Posterior cingulate gyrus (tissue), 11 donors: ENCODE measurements around the gene GGNBP2.
A peak's percentile ranks its signal among the peaks of the same experiment; 100 is the strongest.

Source experiments
- DNase-seq, 10 donors: peaks; one replicate each; pipeline versions ENCODE4 v3.0.0 to v3.0.0-alpha.2; 2020 to 2021; ENCODE audit warnings: mixed read lengths in 3 of 10
- intact Hi-C: fragments of 100-400 bp; cut with DNase I; formaldehyde crosslinking; loops from one replicate; pipeline ENCODE4 v1.15.1; 2023

Gene GGNBP2

DNA sequence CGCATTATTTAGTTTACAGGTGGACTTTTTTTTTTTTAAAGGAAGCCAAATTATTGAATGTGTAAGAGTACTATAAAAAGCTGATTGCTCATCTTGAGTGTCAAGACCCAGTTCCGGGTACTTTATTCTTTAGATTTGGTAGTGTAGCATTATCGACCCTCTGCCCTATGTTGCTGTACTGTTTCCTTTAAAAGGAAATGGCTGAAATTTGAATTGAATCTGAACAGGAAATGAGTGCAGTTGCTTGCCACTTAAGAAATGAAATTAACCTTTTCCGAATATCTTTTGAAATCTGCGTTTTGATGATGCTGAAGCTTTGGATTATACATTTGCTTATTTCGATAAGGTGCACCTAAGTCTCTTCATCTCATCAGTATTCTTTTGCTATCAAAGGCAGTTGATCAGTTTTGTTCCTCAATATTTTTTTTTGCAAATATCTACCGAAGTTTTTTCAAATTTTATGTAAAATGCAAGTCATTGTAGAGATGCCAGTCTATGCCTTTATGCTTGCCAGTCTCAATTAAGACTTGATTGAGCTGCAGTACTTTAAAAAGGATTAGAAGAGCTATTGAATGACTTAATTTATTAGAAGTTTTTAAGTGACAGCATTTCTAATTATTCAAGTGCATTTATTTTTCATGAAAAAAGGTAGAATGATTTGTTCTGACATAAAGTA lies 1.8 kb downstream of the GGNBP2 start:
- DNase-seq, result no peak
- intact Hi-C loops, result loop anchor here (5.0 kb wide), 2 partner anchors 41 to 56 kb away; partner anchors contain the start of gene MRM1

DNA sequence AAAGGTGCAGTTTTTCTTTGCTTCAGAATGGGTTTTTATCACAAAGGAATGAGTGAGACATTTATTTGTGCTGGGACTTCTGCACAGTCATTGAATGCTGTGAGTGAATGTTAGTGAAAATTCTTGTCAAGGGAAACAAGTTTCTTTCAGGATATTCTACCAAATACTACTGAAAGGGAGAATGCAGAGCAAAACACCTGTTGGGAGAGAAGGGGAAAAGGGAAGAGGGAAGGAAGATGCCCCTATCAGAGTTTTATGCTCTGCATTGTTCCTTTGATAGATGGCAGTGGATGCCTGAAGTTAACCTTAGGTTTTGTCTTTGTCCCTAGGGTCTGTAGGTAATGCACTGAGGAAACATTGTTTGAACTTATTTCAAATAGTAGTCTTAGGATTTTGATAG lies 3.1 kb downstream of the GGNBP2 start:
- no peak for DNase-seq
- intact Hi-C loops, result loop anchor here (5.0 kb wide), 2 partner anchors 40 to 55 kb away; partner anchors contain the start of gene MRM1

DNA sequence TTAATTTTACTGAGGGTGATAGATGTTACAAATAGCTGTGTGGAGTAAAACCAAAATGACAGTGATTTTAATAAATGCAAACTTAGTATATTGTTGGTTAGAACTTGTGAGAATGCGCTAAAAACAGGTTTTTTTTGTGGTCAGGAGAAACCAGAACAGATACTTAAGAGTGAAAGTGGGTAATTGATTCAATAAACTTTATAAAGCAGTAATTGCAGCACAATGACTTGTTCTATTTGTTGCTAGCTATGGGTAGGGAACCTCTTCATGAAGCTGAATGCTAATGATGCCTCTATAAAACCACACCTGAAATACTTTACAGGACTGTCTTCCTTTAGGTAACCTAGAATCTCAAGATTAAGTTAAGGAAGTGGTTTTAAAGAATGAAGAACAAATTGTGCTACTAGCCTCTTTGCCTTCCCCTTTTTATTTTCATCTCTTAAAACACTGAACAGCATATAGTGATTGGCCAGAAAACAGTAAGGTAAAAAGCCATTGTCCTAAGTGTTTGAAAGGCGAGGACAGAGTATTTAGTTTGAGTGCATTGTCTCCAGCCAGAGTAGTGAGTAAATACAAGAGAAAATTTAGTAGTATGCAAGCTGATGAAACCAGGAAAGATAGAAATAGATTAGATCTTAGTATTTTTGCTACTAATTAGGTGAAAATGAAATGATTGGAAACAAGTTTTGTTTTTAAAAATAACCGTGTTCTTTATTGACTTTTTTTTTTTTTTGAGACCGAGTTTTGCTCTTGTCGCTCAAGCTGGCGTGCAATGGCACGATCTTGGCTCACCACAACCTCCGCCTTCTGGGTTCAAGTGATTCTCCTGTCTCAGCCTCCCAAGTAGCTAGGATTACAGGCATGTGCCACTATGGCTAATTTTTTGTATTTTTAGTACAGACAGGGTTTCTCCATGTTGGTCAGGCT lies 6.0 kb downstream of the GGNBP2 start:
- intact Hi-C loops, result no loop called here
- DNase-seq, result no peak

DNA sequence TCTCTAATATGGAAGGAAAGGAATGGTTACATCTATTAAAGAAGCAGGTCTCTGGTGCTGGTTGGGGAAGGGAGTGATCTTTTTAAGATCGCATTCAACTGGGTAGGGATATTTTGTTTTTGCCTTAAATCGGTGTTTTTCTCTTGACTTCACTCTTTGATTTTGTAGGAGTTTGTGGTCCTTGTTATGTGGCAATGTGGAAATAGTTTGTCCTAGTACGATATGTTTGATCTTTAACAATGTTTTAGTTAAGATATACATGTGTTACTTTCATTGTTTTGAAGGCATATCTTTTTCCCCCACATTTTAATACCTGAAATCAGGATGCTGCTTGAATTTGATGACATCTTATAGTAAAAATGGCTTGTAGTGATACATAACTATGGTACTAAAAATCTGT lies 8.7 kb downstream of the GGNBP2 start:
- no peak for DNase-seq
- intact Hi-C loops, result no loop called here

DNA sequence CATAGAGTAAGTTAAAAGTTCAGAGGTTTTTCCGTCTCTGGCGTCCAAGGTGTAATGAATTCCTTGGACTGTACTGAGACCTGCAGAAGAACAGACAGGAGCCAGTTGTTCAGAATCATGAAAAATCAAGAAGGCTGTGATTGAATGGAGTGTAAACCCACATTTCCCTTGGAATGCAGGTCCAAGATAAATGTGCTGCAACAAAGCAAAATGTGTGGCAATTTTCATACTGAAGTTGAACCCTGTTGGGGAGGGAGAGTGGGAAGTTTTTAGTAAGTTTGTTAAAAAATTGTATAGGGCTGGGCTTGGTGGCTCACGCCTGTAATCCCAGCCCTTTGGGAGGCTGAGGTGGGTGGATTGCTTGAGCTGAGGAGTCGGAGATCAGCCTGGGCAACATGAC lies 21.4 kb downstream of the GGNBP2 start:
- intact Hi-C loops, result no loop called here
- no peak for DNase-seq

DNA sequence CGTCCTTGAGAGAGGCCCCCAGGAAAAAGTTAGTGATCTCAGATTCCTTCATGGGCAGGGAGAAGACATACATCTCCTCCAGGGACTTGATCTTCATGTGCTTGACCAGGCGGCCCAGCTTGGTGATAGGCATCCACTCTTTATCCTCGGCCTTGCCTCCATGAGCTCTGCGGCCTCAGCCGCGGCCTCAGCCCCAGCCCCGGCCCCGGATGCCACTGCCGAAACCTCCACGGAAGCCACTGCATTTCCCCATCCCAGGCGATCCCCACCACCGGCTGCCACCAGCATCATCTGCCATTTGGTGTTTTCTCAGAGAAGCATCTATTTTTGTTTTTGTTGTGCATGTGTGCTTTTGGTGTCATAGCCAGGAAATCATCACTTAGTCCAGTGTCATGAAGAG lies 30.3 kb downstream of the GGNBP2 start:
- peak in 1 of 10 donors; percentile 83 for DNase-seq
- intact Hi-C loops, result no loop called here

DNA sequence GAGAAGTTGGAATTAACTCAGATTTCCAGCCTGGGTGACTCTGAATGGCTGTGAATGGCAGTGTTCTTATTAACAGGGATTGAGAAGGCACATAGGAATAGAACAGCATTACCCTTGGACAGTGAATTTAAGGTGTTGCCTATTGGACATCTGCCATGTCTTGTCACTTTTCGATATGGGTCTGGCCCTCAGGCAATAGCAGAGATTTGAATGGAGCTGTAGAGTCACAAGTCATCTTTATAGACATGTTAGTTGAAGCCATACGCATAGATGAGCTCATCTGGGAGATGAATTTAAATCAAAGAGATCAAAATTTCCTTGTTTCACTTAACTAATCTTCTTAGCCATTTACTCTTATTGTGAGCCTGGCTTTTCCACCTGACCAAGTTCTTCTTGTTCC lies 32.1 kb downstream of the GGNBP2 start:
- intact Hi-C loops, result no loop called here

DNA sequence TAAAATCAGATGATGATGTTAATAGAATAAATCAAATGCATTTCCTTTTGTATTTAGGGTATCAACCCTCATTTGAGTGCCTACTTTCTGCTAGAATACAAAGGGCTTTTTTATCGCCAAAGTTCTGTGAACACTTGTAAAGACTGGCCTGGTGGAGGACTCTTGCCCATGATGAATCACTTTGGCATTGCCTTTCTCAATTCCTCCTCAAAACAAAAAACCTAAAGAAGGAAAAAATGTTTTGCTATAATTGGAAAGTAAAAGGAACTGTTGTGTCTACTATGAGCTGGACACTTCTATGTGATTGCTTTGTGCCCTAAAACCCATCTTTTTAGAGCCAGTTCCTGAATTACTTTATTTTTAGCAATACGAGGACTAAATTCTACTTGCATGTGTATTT lies 34.0 kb downstream of the GGNBP2 start:
- intact Hi-C loops, result no loop called here
- DNase-seq, result no peak

More for the DNA sequence above, 32.1 kb downstream of the GGNBP2 start:
- DNase-seq, result no peak

DNA sequence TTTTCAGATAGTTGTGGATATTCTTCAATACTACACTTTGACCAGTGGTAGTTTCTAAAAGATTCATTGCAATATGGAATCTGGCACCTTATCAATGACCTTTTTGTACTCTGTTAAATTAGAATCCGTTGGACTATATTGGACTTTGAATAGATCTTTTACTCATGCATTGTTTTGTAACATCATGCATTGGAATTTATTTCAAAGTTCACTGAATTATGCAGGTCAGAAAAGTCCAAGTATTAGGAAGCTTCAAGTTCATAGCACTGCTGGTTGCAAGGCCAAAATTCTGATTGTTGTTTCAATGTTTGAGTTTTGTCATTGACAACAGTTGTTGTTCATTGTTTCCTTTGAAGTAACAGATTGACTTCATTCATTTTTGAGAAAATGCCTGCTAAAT lies 39.1 kb downstream of the GGNBP2 start:
- no peak for DNase-seq
- intact Hi-C loops, result no loop called here

DNA sequence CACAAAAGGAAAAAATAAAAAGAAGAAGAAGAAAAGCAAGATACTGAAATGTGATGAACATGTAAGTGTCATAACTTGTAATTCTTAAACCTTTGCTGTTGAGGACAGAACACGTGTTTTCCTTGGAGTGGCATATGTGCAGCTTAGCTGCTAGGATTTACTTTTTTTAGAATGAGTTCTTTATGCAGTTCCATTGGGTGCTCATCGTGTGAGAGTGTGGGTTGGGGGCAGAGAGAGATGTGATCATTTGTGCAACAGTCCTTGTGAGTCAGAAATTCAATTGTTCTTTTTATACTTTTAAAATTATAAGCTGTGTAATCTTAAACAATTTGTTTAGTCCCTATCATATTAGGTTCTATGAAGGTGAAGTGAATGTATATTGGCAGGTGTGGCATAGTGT lies 41.4 kb downstream of the GGNBP2 start:
- peak in 1 of 10 donors; percentile 35 for DNase-seq
- intact Hi-C loops, result loop anchor here (5.0 kb wide), 1 partner anchor 39 kb away; no protein-coding TSS in a partner anchor

DNA sequence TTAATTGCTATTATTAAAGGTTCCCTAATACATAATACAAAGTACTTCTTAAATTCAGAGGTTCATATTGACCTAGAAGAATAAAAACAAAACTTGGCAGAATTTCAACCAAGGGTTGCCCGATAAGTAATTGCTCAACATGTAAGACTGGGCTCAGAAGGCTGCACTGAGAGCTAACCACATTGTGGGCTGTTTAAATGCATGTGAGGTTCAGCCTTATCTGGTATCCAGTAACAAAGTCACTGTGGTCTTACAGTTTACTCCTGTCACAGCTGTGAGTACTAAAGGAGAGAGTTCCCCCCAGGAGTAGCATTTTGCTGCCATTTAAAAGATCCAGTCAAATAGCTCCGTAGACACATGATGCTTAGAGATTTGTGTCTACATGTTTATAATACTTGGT lies 45.4 kb downstream of the GGNBP2 start:
- intact Hi-C loops, result no loop called here
- no peak for DNase-seq

DNA sequence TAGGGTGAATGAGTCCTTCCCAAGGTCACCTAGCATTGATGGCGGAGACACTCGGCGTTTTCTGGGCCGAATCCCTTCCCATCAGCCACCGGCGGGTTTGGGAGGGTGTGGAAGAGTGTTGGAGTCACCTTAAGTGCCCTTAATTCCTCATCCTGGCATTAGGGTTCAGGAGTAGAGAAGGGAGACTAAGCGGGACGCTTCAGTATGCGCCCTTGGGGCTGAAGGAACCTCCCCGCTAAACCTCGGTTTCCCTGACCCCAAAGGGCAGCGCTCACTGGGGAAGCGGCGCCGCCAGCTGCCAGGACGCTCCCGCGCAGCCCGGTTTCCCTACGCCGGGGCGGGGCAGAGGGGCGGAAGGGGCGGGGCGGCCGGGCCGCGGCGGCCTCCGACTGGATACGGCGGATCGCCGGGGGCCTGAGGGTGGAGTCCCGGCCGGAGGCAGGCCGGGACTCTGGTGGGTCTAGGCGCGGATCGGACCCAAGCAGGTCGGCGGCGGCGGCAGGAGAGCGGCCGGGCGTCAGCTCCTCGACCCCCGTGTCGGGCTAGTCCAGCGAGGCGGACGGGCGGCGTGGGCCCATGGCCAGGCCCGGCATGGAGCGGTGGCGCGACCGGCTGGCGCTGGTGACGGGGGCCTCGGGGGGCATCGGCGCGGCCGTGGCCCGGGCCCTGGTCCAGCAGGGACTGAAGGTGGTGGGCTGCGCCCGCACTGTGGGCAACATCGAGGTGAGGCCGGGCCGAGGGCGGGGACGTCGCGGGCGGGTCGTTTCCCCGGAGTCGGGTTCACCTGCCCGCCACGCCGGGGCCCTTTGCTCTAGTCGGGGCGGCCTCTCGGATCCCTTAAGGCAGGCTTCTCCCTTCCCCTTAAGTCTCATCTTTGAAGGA lies 47.0 kb downstream of the GGNBP2 start, which contains the start of gene DHRS11:
Gene DHRS11, plus strand, starts transcription at position 446 of the 882 bp plus-strand sequence. Its CDS starts 131 bp downstream, at position 577.
- peak; percentile 73 to 98 (median 87) for DNase-seq
- intact Hi-C loops, result no loop called here

DNA sequence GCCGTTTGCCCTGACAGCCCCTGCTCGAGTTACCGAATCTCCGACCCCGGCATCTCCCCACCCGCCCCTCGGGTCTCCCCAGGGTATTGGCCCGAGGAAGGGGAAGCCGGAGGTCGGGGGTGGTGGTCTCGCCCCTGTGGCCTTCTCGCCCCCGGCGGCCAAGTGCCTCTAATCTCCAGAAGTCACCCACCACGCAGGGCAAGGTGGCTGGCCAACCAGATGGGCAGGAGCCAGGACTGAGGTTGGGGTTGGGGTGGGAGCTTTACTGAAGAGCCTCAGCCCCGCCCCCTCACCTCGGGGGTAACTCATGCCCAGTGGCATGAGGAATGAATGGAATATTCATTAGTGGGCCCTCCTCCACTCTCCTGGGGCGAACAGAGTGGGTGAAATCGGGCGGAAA lies 47.6 kb downstream of the GGNBP2 start:
- peak in 1 of 10 donors; percentile 78 for DNase-seq
- intact Hi-C loops, result no loop called here

DNA sequence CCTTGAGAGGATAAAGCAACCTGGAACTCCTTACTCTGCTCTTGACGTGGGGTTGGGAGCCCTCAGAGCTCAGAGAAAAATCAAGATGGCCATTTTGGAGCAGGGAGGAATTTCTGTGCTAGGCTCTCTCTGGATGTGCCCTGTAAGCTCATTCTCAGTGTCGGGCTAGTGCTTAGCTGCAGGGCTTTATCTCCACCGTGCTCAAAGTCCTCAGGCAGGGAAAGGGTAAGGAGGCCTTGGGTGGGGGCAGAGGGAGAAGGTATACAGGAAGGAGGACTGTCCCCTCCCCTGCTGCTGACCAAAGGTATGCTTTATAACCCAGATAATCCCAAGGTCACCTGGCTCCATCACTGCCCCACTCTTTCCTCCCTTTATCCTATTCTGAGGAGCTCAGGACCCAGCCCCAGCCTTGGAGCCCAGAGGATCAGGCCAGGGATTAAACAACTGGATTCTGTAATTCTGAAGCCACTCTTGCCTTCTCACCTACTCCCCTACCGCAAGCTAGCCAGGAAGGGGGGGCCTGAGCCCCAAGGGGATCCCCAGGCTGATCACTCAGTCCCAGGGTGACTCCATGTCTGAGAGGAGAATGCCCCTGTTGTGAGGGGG lies 48.1 kb downstream of the GGNBP2 start:
- intact Hi-C loops, result no loop called here
- DNase-seq, result peak in 1 of 10 donors; percentile 62

DNA sequence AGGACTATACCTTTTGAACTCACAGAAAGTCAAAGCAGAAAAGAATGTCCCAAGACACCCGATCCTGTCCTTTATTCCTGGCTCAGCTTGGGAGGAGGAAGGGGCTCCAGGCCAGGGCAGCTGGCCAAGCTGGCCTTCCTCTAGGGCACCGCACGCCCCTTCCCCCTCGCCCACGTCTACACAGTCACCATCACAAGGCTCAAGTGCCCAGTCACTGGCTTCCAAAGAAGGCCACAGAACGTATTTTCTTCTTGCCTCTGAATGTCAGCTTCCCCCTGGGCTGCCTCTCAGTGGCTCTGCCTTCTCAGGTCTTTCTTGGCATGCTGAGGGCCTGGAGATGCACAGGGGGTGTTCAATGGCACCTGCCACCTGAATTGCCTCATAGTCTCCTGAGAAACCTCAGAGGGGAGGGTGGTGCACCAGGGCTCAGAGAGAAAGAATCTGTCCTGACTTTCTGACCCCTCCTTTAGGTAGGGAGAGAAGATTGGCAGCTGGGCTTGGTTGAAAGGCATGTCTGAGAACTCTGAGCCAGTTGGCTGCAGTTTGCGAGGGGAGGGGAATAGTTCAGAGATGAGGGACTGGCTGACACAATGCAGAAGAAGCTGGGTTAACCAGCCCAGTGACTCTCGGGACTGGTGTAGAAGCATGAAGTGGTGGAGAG lies 49.1 kb downstream of the GGNBP2 start:
- intact Hi-C loops, result no loop called here
- peak in 1 of 10 donors; percentile 24 for DNase-seq

DNA sequence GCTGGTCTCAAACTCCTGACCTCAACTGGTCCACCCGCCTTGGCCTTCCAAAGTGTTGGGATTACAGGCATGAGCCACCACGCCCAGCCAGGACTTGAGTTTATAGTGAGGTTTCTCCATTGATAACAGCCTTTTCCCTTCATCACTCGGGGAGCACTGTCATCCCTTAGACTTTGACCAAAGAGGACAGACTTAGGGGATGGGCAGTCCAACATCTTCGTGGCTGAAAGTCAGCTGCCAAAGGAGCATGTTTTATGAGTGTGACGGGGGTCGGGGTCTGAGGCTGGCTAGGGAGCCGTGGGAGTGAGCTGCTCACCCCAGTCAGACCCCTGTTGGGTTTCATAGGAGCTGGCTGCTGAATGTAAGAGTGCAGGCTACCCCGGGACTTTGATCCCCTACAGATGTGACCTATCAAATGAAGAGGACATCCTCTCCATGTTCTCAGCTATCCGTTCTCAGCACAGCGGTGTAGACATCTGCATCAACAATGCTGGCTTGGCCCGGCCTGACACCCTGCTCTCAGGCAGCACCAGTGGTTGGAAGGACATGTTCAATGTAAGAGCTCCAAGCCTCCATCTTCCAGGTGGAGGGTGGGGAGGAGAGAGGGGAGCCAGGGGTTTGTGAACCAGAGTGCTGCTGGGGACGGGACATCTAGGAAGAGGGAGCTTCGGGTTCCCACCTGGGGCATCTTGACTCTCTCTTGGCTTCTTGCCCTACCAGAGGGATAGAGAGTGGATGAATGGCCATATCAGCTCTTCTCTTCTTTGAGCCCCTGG lies 50.1 kb downstream of the GGNBP2 start:
- DNase-seq, result peak in 2 of 10 donors; percentile 10 to 50
- intact Hi-C loops, result no loop called here

DNA sequence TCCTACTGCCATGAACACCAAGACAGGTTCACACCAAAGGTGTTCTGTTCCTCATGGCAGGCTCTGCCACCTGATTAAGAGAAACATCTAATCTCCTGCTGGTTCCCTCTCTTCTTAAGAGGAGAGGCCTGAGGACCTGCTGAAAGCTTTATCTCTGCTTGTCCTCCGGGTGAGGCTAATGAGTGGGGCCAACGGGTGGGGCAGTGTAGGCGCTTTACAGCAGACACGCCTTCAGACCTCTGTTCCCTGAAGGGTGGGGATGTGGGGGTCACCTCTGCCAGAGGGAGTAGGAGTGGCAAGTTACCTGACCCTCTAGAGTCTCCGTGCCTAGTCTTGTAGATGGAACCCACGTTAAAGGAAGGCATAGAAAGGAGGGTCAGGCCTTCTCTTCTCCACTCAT lies 52.5 kb downstream of the GGNBP2 start:
- DNase-seq, result peak in 1 of 10 donors; percentile 17
- intact Hi-C loops, result no loop called here

DNA sequence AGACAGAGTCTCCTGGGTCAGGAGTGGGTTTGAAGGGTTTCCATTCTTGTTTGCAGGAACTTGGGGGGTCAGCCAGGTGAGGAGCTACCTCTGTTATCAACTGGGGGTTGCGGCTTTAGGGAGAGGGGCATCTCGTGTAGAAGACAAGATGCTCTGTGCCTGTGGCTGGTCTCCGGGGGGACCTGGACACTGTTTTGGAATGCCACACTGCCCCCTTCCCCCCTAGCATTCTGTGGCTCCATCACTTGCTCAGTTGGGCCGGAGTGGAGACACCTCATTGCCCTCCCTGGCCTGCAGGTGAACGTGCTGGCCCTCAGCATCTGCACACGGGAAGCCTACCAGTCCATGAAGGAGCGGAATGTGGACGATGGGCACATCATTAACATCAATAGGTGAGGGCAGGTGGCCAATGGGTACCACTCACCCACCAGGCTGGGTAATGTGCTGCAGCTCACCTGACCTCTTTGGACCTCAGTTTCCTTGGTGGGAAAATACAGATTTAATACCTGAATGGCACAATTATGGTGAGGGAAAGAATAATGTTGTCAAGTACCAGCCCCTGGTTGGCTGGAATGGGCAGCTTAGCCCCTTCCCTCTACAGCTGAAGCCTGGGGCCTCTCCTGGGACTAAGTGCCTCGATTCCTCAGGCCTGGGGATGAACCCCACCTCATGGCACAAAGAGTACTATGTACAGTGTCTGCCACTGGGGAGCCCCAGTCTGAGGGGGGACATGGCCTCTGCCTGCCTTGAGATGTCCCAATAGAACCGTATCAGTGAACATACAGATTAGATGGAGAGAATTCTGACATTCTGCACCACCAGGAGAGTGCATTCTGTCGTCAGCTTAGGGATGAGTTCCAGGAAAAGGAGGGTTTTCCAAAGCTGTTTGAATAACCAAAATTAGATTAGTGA lies 53.4 kb downstream of the GGNBP2 start:
- intact Hi-C loops, result no loop called here
- peak in 2 of 10 donors; percentile 20 to 68 for DNase-seq
